HT1080 (cell line): ENCODE results near the gene CPE. TPM values are rescaled to one million over a fixed set of nuclear protein-coding genes. Genes with fewer than 3 reads are reported as not detected.

Source experiments
- DNase-seq: peaks from one replicate; pipeline ENCODE4 v3.0.0-alpha.2; 2015; ENCODE audit warnings: low read depth
- total RNA-seq: library from RNA; depleted of rRNA; stranded (reverse); fragments of >200 nt; shearing (Covaris generic); gene quantifications from 2 replicates; pipeline ENCODE4 v1.2.3, GENCODE V29; 2014

Gene CPE
- total RNA-seq, 1 experiment from 2014 or later: 11.4 TPM

DNA sequence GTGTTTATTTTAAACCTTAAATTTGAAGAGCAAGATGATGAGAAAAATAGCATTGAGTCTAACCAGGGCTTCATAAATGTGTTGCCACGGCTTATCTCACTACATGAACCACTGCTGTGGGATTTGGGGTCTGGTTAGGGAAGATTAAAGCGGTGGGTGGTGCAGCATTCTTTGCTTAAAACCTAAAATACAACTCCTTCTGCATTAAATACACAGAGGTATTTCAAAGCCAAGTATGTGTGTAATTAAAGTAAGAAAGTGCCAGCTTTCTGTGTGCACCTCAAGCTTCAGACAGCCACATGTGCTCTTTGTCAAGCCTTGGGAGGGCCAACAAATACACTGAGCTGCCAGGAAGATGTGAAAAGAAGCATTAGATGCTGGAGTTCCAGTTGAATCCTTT, 128.0 kb downstream of the CPE start:
- DNase-seq: no peak

DNA sequence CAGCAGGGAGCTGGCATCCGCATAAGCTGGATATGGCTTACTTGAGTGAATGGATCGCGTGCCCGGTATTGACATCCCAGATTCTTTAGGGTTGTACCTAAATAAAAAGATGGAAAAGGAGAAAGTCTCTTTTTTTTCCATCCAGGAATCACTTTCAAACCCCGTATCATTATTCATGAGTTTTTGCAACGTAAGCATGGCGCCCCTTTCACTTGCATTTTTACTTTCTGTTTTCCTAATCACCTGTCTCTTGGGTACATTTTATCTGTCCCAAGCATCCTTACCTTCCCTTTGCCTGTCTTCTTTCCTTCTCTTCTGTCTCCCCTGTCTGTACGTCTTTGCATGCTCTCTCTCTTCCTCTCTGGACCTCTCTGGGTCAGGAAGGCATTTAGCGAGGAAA, 128.6 kb downstream of the CPE start:
- no peak for DNase-seq

DNA sequence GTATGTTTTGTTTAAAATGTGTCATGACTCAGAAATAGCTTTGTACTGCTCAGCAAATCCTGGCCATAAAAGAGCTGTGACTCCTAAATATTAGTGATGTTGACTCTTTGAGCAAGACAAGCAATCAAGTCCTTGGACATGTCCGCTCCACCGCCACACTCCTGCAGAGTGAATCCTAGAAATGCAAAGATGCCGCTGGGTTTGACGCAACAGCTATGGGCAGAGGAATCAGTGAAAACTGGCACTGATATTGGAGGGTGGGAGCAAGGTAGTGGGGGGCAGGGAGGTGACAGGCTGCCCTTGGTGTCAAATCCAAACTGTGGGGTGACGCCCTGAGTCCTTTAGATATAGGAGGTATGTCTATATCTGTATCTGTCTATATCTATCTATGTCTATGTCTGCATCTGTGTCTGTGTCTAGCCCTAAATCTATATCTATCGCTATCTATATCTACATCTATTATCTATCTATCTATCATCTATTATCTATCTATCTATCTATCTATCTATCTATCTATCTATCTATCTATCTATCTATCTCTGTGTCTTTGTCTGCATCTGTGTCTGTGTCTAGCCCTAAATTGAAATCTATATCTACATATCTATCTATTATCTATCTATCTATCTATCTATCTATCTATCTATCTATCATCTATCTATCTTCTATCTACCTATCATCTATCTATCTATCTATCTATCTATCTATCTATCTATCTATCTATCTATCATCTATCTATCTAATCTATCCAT, 129.7 kb downstream of the CPE start:
- DNase-seq: no peak

DNA sequence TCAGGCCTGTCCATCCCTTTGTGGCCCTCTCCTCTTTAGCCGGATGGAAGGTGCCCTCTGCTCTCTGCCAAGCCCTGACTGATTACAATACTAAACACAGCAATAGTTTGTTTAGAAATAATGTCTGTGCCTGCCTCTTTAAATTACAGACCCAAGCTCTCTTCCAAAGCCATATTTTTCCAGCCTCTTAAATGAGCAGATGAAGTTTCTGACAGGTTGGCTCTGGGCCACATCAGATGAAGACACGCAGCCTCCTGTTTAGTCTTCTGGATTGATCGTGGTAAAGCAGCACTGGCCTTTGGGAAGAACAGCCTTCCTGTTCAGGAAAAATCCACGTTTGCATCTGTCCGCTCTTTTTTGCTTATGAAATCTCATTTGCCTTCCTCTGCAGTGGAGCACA, 133.6 kb downstream of the CPE start:
- DNase-seq: no peak

DNA sequence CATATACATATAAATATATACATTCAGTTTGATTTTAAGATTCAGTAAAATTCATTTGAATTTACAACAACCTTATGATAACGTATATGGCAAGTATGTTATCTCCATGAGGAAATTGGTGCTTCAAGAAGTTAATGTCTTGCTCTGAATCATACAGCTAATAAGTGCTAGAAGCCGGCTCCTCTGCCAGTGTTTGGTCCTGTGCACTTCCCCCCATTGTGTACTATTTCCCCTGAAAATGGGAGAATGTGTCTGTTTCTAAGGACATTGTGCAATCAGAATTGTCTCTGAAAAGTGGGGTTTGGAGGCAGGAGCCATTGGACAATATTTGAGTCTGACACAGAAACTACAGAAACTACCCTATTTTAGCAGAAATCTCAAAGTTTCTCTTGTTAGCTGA, 135.9 kb downstream of the CPE start:
- DNase-seq: no peak

DNA sequence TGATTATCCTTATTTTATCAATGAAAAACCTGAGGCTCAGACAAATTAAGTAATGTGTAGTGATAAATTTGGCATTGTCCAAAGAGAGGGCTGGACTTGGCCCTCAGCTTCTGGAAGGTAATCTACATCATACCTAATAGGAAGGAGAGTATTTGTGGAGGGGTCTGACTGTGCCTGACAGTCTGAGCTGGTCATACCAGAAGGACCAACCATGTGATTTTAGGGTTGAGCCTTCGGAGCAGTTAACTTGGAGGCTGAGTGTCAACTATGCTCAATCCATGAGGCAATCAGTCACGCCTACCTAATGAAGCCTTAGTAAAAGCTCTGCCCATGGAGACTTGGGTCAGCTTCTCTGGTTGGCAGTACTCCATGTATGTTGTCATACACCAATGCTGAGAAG, 136.4 kb downstream of the CPE start:
- no peak for DNase-seq

DNA sequence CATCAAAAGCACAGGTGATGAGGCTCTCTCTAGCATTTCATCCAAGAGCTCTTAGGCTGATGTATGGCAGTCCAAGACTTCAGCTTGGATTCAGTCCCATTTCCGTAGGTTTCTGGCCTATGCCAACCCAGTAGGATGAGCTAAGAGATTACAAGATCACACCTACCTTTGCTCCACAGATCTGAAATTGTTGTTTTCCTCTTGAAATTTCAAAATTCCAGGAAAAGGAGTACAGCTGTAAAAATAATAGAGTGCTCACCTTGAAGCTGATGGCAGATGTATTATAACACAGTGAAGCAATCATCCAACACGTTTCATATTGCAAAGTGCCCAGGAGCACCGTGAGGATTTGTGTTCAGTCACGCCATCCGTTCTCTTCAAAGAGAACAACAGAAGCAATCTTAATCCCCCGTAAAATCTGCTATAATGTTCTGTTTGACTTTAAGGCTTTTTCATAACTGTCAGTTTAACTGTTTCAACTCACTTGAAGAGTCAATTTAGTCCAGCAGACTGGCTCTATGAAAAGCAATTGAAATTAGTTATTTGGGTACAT, 137.5 kb downstream of the CPE start:
- no peak for DNase-seq

DNA sequence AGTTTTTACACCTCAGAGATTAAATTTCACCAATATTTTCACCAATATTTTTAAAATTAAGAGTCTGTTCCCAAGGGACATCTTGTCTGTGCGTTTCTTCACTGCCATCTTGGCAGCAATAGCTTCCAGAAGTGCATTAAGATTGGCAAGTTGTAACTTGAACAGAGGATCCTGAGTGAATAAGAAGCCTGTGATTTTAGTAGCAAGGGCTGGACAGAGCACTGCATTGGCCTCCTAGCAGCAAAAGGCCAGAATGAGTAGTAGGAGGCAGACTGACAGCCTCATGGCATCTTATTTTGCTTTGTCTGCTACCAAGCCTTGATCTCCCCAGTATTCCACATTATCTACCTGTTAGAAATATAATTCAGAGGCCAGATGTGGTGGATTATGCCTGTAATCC, 138.4 kb downstream of the CPE start:
- no peak for DNase-seq

DNA sequence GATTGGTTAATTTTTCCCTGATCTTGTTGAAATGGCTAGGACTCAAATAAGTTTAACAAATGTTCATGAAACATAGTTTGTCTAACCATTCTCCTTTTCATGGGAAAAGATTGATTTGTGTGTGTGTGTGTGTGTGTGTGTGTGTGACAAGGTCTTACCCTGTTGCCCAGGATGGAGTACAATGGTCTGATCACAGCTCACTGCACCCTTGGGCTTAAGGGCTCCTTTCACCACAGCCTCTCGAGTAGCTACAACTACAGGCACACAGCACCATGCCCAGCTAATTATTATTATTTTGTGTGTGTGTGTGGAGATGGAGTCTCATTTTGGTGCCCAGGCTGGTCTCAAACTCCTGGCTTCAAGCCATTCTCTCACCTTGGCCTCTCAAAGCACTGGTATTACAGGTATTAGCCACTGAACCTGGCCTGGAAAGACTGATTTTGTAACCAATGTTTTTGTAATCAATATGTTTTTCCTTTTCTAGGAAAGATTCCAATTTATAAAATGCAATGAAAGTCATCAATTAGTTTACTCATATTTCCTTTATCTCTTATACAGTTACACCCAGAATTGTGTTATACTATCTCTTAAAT, 139.3 kb downstream of the CPE start:
- DNase-seq: no peak

DNA sequence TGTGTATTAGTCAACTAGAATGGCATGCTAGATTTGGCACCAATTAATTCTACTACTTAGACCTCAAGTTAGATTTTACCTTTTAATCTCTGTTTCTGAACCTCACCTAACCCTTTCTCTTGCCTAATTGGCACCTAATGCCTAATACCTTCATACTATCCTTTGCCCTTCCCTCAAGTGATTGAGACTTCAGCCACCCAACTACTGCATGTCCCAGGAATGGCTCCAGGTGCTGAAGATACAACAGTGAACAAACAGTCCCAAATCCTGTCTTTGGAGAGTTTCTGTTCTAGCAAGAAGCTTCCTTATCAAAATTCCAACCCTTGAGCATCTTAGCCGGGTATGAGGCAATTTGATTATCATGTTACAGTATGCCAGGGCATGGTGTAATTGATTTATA, 139.9 kb downstream of the CPE start:
- no peak for DNase-seq

DNA sequence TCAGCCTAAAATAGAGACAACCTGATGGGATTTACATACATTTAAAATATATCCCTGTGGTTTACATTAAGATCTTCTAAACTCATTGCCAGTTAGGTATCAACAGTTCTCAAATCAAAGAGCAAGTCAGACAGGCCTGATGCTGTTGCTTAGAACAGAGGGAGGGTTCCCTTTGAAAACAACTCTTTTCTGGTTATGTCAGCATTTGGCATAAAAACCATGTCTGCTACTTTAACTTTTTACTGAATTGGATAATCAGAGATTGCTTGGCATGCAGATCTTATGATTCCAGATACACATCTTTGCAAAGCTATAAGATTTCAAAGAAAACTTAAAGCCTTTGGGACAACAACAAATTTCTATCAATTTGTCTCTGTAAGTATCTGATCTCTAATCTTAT, 140.8 kb downstream of the CPE start:
- no peak for DNase-seq

DNA sequence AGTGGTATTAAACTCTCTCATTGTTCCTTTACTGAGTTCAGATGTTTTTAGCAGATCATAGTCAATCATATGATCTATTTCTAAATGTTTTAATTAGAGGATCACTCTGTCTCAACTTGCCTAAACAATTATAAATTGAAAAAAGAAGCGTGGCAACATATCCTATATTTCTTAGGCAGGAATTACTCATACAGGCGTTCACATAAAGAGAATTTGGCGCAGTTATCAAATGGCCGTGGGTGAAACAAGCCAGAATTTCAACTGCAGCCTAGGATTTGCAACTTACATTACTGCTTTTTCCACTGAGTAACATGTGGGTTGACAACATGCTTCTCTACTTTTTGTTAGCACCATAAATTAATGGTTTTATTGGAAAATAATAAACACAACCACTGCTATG, 141.3 kb downstream of the CPE start:
- no peak for DNase-seq

DNA sequence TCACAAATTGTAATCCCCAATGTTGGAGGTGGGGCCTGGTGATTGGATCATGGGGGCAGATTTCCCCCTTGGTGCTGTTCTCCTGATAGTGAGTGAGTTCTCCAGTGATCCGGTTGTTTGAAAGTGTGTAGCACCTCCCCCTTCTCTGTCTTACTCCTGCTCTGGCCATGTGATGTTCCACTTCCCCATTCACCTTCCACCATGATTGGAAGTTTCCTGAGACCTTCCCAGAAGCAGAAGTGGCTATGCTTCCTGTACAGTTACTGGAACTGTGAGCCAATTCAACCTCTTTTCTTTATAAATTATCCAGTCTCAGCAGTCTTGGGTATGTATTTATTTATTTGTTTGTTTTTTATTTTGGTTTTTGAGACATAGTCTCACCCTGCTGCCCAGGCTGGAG, 143.2 kb downstream of the CPE start:
- no peak for DNase-seq

DNA sequence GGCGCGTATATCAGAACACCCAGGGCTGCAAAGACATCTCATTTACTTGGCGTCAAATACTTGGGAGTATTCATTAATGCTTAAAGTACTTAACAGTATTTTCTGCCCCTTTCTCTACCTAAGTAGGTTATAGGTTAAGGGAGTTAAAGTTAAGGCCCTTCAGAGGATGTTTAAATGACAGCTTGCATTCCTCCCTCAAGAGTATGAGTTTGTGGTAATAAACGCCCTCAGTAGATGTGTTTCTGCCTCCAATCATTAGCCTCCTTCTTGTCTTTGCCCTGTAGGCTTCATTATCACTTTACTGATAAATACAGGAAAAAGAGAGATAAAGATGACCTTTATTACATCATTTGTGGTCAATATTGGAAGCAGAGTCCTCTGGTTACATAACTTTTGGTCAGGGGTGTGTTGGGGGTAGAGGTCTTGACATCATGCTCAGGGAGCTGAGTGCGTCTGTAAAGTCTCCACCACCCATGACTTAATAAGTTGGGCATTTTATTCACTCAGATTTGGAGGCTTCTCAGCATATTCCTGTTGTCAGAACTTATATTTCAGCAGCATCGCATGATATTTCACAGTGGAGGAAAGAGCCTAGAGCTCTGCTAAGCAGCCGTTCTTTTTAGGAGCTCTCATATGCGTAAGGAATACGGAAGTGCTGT, 145.9 kb downstream of the CPE start:
- no peak for DNase-seq

DNA sequence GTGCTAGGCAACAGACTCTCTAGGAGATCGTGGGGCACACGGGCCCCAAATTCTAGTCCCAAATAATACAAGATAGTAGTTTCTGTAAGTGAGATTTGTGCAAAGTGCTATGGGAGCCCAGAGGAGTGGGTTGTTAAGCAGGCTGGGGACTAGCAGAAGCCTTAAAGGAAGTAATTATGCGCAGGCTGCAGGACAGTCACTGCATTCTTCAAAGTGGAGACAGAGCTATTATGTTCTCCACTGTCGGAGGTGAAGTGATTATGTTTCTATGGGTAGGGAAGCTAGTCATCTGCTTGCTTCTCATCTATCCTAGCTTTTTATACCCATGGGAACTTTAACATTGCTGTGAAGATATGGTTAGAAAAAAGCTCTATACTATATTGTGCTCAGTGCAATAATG, 154.2 kb downstream of the CPE start:
- DNase-seq: no peak

DNA sequence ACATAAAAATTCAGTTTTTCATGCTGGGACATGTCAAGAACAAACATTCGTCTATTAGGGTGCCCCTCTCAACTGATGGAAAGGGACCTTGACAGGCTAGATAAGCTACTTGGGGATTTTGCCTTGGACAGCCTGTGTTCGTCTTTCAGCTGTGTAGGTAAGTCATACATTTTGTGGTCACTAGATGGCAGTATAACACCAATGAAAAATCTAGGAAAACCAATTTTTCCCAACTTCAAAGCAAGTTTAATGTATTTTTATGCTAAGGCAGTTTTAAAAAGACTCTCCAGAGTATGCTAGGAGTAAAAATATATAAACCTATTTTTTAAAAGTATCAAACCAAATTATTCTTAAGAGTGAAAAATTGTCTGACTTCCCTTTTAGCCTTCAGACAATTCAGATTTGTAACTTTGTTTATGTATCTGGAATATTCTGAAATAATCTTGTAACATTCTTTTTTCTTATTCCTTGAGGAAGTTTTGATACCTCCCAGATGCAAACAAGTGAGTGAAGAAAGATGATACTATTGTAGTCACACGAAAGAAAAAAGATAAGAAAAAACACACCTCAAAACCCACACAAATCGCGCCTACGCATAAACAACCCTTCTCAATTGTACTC, 158.3 kb downstream of the CPE start:
- peak; percentile 43 for DNase-seq

DNA sequence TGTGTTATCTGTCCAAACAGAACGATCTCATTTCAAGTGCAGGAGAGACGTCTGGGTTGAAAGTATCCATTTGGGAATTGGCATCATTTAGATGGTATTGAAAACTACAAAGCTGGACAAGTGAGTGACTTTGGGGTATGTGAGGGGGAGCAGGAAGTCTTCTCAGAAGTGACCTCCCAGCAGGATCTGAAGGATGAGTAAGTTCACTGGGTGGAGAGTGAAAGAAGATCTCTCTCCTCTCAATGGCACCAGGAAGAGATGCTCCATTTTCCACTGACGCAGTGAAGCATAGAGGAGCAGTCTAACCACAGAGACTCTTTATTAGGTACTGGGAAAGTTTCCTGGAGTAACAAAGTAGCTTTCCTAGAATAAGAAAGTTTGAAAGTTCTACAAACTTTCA, 161.0 kb downstream of the CPE start:
- no peak for DNase-seq

DNA sequence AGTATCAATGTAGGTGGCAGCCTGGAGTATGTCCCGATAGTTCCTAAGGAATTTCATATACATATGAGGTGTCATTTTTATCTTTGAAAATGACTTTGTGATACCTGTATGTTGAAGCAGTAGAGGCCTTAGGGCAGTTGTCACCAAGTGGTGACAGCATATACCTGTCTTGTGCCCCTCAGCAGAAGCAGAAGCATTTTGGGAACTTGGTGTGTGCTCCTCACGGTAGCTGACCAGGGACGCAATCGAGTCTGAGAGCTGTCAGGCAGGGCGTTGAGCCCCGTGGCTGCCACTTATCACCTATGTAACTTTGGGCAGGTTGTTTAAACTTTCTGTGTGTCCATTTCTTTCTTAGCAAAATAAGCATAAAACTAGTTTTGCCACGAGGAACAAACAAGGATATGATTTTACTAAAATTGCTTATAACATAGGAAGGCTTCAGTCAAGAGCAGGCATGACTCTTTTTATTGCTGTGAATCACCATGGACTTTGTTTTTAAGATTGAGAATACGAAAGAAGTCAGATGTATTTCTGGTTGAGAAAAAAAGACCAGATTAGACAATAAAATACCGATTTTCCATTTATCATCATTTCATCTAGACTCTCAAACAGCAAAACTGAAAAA, 161.5 kb downstream of the CPE start:
- no peak for DNase-seq

DNA sequence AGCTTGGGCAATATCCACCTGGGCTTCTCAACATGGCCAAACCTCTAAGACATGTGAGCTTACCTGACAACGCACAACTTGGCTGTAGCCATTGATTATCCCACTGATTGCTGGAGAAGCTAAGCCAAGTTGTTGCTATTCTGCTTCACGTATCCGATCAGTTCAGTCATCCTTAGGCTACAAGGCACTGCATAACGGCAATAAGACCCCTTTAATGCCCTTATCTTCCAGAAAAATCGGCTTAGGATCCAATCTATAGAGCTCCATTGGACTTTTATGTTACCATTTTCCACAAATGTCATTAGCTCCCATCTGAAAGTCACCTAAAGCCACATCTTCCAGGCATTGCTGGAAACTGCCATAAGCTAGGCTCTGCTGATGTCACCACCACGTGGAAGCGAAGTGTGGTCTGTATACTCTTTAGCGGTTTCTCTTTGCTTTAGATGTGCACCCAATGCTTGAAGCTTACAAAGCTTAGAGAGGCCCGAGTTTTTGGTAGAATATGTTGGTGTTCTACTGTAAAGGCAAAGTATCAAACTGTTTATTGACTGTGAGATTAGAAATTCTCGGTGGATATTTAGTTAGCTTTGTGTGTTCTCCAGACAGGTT, 163.1 kb downstream of the CPE start:
- no peak for DNase-seq

DNA sequence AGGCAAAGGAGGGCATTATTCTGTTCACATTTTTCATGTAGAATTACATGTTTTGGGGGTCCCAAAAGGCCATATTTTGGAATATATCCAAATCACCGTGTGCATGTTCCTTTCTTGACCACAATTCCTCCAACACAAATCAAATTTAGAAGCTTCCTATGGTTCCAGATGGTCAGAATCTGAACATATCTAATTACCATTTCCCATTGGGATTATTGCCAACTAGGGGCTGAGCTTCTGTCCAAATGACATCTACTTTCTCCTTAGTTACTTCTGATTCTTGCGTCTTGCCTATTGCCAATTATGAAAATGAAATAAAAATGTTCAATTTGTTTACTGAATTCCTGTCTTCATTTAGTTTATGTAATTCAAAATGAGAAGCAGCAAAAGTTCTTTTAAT, 163.7 kb downstream of the CPE start:
- no peak for DNase-seq
